Fibroblast of pulmonary artery (primary cell): ENCODE measurements around the gene HDGF.

Experiments used
- DNase-seq: peaks from one replicate; pipeline ENCODE4 v3.0.0-alpha.2; 2010; ENCODE audit warnings: low read depth
- H3K4me3 ChIP-seq: replicated peaks from 2 replicates; pipeline ENCODE4 v1.5.1; 2011; ENCODE audit warnings: low read depth, mild to moderate bottlenecking, control low read depth, low read length, moderate library complexity
- TF ChIP-seq, protein P1 (sequence below): IDR thresholded peaks from 2 replicates; pipeline ENCODE4 v1.5.1; 2011; ENCODE audit warnings: mild to moderate bottlenecking, control low read depth, low read length, inconsistent platforms; ENCODE audit errors: missing control alignments

The HDGF gene

DNA sequence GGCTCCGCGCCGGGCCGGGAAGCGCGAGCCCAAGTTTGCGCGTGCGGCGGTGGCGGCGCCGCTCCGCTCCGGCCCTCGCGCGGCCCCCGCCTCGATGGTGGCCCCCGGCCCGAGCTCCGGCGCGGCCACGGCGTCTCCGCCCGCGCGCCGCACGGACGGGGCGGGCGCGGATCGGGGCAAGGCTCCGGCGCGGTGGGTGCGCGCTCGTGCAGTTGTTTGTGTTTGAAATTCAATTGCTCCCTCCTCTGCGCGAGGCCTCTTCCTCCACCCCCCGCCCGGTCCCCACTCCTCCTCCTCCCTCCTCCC, at the start of gene HDGF:
HDGF (minus strand) TSS at position 225 of the 306 bp plus-strand sequence. CDS start 246 bp downstream, outside the sequence.
- TF ChIP-seq, protein P1, sequence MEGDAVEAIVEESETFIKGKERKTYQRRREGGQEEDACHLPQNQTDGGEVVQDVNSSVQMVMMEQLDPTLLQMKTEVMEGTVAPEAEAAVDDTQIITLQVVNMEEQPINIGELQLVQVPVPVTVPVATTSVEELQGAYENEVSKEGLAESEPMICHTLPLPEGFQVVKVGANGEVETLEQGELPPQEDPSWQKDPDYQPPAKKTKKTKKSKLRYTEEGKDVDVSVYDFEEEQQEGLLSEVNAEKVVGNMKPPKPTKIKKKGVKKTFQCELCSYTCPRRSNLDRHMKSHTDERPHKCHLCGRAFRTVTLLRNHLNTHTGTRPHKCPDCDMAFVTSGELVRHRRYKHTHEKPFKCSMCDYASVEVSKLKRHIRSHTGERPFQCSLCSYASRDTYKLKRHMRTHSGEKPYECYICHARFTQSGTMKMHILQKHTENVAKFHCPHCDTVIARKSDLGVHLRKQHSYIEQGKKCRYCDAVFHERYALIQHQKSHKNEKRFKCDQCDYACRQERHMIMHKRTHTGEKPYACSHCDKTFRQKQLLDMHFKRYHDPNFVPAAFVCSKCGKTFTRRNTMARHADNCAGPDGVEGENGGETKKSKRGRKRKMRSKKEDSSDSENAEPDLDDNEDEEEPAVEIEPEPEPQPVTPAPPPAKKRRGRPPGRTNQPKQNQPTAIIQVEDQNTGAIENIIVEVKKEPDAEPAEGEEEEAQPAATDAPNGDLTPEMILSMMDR: no peak
- no peak for DNase-seq
- H3K4me3 ChIP-seq: peak within 1 kb of the TSS; percentile 93

DNA sequence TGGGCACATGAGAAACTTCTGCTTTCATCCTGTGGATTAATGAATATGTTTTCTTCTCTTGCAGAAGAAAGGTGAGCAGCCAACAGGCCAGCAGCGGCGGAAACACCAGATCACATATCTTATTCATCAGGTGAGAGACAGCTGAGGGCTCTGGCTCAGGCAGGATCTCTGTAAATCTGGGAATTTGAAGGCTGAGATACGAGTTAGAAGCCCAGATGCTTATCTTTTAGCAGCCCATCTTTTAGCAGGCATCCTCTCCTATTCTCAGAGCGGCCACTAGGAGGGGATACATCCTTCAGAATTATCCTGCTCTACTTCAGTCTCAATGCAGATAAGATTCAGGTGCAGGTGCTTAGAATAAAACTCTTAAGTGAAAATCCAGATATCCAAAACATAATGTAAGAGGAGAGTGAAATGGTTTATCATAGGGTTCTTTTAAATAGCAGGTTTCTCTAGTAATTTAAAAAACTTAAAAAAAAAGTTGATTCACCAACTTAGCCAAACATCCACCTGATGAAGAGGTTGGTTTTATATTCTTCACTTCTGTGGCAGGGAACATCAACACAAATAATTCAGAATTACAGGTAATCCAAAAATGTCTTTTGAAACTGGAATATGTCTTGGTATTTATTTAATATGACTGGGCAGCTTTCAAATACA, 45.9 kb upstream of the HDGF start:
- no peak overlapping the region for H3K4me3 ChIP-seq
- DNase-seq: peak; percentile 60

DNA sequence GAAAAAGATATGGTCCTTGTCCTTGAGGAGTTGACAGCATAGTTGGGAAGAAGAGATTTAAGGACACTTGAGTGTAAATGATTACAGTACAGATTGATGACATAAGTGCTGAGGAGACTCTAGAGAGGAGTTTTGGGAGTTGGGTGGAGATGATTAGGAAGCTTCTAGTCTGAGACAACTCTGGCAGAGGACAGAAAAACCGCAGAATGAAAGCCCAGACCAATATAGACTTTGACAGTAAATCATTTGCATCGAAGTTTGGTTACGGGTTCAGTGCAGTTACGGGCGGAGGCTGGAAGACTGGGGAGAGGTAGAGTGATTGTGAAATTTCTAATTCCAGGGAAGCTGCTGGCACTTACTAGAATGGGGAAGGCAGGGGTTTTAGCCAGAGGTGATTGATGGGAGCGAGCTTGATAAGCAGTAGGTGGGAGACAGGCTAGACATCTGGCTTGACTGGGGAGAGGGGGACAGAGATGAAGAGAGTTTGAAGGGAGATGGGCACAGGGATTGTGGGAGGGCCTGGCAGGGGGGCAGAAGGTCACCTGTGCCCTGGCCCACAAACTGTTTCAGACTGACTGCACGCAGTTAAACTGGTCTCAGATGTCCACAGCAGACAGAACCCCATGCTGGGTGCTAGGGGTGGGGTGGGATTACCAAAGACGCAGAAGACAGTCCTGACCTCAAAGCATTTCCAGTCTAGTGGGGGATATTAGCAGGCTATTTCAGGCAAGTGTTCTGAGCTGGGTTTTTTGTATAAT, 45.0 kb upstream of the HDGF start:
- TF ChIP-seq, protein P1: no peak
- DNase-seq: no peak
- H3K4me3 ChIP-seq: no peak overlapping the region

More for the DNA sequence above, 45.9 kb upstream of the HDGF start:
- TF ChIP-seq, protein P1: peak; percentile 82

DNA sequence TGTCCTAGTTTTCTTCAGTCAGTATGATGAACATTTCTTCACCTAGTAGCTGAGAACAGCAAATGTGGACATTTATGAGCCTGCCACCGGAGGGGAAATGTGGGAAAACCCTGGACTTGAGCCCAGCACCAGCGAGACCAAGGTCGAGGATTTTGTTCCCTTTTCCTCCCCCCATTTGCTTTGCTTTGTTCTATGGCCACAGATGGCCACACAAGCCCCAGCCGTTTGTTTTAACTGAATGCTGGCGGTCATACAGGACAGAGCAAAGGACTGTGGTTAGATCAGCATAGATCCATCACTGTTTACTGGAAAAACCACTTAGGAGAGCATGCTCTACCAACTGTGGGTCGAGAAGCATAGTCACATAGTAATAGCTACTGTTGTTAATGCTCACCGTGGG, 44.3 kb upstream of the HDGF start:
- H3K4me3 ChIP-seq: no peak overlapping the region
- TF ChIP-seq, protein P1: no peak
- no peak for DNase-seq

DNA sequence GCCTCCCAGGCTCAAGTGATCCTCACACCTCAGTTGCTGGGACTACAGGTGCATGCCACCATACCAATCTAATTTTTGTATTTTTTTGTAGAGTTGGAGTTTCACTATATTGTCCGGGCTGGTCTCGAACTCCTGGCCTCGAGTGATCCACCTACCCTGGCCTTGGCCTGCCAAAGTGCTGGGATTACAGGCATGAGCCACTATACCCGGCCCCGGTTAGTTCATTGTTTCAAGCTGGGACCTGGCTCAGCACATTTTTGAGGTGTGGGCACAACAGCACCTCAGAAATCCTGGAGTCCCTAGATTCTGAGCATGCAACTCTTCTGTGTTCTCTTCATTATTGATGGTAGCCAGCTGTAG, 43.9 kb upstream of the HDGF start:
- DNase-seq: no peak
- no peak overlapping the region for H3K4me3 ChIP-seq
- TF ChIP-seq, protein P1: no peak

DNA sequence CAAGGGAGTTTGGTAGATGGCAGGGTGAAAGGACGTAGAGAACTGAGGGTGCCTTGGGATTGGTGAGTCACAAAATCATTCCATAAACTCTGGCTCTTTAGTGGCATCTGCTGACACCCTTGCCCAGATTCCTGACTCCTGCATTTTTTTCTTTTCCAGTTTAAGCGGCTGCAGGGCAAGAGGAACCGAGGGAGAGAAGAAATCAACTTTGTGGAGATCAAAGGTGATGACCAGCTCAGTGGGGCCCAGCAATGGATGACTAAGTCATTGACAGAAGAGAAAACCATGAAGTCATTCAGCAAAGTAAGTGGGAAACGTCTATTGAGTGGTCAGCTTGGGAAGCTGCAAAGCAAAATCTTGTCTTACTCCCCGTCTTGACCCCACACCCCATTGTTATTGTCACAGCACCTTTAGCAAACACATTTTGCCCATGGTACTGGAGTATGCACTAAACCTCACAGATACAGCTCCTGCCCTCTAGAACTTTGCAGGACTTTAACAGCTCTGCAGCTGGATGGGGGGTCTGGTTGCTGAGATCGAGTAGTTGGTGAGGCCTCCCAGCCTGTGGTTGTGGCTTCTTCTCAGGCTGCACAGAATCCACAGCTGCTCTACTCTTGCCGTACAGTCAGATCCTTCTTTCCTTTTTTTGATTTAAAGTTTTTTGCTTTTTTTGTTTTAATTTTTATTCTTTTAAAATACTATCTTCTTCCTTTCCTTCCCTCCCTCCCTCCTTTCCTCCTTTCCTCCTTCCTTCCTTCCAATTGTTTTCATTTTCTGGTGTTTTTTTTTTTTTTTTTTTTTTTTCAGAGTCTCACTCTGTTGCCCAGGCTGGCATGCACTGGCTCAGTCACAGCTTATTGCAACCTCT, 43.3 kb upstream of the HDGF start:
- H3K4me3 ChIP-seq: no peak overlapping the region
- no peak for DNase-seq
- TF ChIP-seq, protein P1: no peak
